Loucy (cell line): Measurements from ENCODE around the gene RDM1.

ENCODE experiments used
- H2AFZ ChIP-seq: fragments of 200-600 bp; sonication (generic); 2 replicates; pipeline ENCODE4 v1.6.0; 2016; ENCODE audit warnings: antibody characterized with exemption, mild to moderate bottlenecking, low read length, moderate library complexity
- H3F3A ChIP-seq: fragments of 200-600 bp; 2 replicates; pipeline ENCODE4 v1.6.0; 2016; ENCODE audit warnings: antibody characterized with exemption, low read depth, mild to moderate bottlenecking
- H3K27me3 ChIP-seq: fragments of 200-600 bp; sonication (generic); 2 replicates; pipeline ENCODE4 v1.6.1; 2014; ENCODE audit warnings: low read length, mild to moderate bottlenecking; ENCODE audit not compliant: insufficient read depth, poor library complexity, severe bottlenecking
- H3K36me3 ChIP-seq: fragments of 200-600 bp; sonication (generic); 2 replicates; pipeline ENCODE4 v1.6.1; 2016; ENCODE audit warnings: low read length; ENCODE audit not compliant: insufficient read depth
- H3K4me1 ChIP-seq: fragments of 200-600 bp; sonication (generic); 2 replicates; pipeline ENCODE4 v1.5.1; 2014; ENCODE audit warnings: low read length, mild to moderate bottlenecking; ENCODE audit not compliant: insufficient read depth, poor library complexity, severe bottlenecking
- H3K4me2 ChIP-seq: fragments of 200-600 bp; sonication (generic); 2 replicates; pipeline ENCODE4 v1.6.0; 2014; ENCODE audit warnings: antibody characterized with exemption, low read length, low read depth, mild to moderate bottlenecking; ENCODE audit not compliant: poor library complexity, severe bottlenecking
- H3K4me3 ChIP-seq: fragments of 200-600 bp; sonication (generic); 2 replicates; pipeline ENCODE4 v1.5.1; 2014; ENCODE audit warnings: low read length, mild to moderate bottlenecking, mixed read lengths; ENCODE audit not compliant: poor library complexity, severe bottlenecking
- H3K79me2 ChIP-seq: fragments of 200-600 bp; sonication (generic); 2 replicates; pipeline ENCODE4 v1.6.1; 2014; ENCODE audit warnings: low read length; ENCODE audit not compliant: insufficient read depth
- H3K9ac ChIP-seq: fragments of 200-600 bp; sonication (generic); 2 replicates; pipeline ENCODE4 v1.6.0; 2014; ENCODE audit warnings: mild to moderate bottlenecking, low read depth, low read length, moderate library complexity; ENCODE audit not compliant: poor library complexity, severe bottlenecking
- H3K9me2 ChIP-seq: fragments of 200-600 bp; sonication (generic); replicated peaks from 2 replicates; pipeline ENCODE4 v1.6.1; 2016; ENCODE audit warnings: low read depth, low read length, mixed read lengths
- H3K9me3 ChIP-seq: fragments of 200-600 bp; sonication (generic); 2 replicates; pipeline ENCODE4 v1.6.1; 2014; ENCODE audit warnings: mild to moderate bottlenecking, antibody characterized with exemption, low read length, low read depth; ENCODE audit not compliant: insufficient read depth
- H4K20me1 ChIP-seq: fragments of 200-600 bp; sonication (generic); 2 replicates; pipeline ENCODE4 v1.6.0; 2014; ENCODE audit warnings: antibody characterized with exemption, low read length, mild to moderate bottlenecking; ENCODE audit not compliant: insufficient read depth, poor library complexity, severe bottlenecking
- CTCF ChIP-seq: fragments of 200-600 bp; sonication (generic); conservative IDR thresholded peaks from 2 replicates; pipeline ENCODE4 v1.5.1; 2014; ENCODE audit warnings: mild to moderate bottlenecking, antibody characterized with exemption, low read length
- EZH2phosphoT487 ChIP-seq: fragments of 200-600 bp; IDR thresholded peaks from 2 replicates; pipeline ENCODE4 v1.6.1; 2018; ENCODE audit warnings: antibody characterized with exemption, mild to moderate bottlenecking, moderate library complexity, borderline replicate concordance

The RDM1 gene

GRCh38 chr17:35892091-35893035, 38.2 kb downstream of the RDM1 start:
- H3K9me2 ChIP-seq = no peaks in the 10 kb centered on the region
- peaks cover 17% of the 10 kb centered on the region for H3K4me1 ChIP-seq
- no peak overlapping the region for H2AFZ ChIP-seq
- no peak overlapping the region for H3K4me2 ChIP-seq
- no peak for TF ChIP-seq CTCF
- no peak for TF ChIP-seq EZH2phosphoT487
- H3F3A ChIP-seq = no peaks in the 10 kb centered on the region
- no peak overlapping the region for H3K9ac ChIP-seq
- H4K20me1 ChIP-seq = no peaks in the 10 kb centered on the region
- no peaks in the 10 kb centered on the region for H3K79me2 ChIP-seq
- H3K27me3 ChIP-seq = no peaks in the 10 kb centered on the region
- H3K4me3 ChIP-seq = no peak overlapping the region
- H3K36me3 ChIP-seq = no peaks in the 10 kb centered on the region
- H3K9me3 ChIP-seq = no peaks in the 10 kb centered on the region

DNA sequence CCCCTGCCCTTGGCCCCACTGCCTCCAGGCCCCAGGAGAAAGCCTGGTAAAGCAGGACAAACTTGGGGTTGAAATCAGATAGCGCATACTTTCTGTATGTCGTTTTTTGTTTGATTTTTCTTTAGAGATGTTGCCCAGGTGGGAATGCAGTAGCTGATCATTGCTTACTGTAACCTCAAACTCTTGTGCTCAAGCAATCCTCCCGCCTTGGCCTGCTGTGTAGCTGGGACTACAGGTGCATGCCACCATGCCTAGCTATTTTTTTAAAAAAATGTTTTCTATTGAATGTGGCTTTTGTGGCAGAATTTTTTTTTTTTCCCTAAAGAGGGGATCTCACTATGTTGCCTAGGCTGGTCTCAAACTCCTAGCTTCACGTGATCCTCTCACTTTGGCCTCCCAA, 39.3 kb downstream of the RDM1 start:
- no peaks in the 10 kb centered on the region for H3K79me2 ChIP-seq
- no peak overlapping the region for H3K4me3 ChIP-seq
- H3F3A ChIP-seq = no peaks in the 10 kb centered on the region
- H3K9me3 ChIP-seq = no peaks in the 10 kb centered on the region
- no peaks in the 10 kb centered on the region for H3K36me3 ChIP-seq
- peaks cover 17% of the 10 kb centered on the region for H3K4me1 ChIP-seq
- no peak for TF ChIP-seq CTCF
- TF ChIP-seq EZH2phosphoT487 = no peak
- H2AFZ ChIP-seq = no peak overlapping the region
- H3K9ac ChIP-seq = no peak overlapping the region
- H3K4me2 ChIP-seq = no peak overlapping the region
- H3K9me2 ChIP-seq = no peaks in the 10 kb centered on the region
- no peaks in the 10 kb centered on the region for H3K27me3 ChIP-seq
- H4K20me1 ChIP-seq = no peaks in the 10 kb centered on the region

GRCh38 chr17:35890774-35891155, 39.8 kb downstream of the RDM1 start:
- Histone ChIP-seq H3K4me3 (no peak overlapping the region), H3K27me3 (no peaks in the 10 kb centered on the region), H2AFZ (no peak overlapping the region), H3K9me2 (no peaks in the 10 kb centered on the region), H3K79me2 (no peaks in the 10 kb centered on the region), H3K4me1 (peaks cover 16% of the 10 kb centered on the region), H3F3A (no peaks in the 10 kb centered on the region), H3K4me2 (no peak overlapping the region), H4K20me1 (no peaks in the 10 kb centered on the region), H3K9ac (no peak overlapping the region), H3K36me3 (no peaks in the 10 kb centered on the region), H3K9me3 (no peaks in the 10 kb centered on the region)
- TF ChIP-seq CTCF (no peak), EZH2phosphoT487 (no peak)
